Measurements from ENCODE around the gene CD81.

Gene CD81

DNA sequence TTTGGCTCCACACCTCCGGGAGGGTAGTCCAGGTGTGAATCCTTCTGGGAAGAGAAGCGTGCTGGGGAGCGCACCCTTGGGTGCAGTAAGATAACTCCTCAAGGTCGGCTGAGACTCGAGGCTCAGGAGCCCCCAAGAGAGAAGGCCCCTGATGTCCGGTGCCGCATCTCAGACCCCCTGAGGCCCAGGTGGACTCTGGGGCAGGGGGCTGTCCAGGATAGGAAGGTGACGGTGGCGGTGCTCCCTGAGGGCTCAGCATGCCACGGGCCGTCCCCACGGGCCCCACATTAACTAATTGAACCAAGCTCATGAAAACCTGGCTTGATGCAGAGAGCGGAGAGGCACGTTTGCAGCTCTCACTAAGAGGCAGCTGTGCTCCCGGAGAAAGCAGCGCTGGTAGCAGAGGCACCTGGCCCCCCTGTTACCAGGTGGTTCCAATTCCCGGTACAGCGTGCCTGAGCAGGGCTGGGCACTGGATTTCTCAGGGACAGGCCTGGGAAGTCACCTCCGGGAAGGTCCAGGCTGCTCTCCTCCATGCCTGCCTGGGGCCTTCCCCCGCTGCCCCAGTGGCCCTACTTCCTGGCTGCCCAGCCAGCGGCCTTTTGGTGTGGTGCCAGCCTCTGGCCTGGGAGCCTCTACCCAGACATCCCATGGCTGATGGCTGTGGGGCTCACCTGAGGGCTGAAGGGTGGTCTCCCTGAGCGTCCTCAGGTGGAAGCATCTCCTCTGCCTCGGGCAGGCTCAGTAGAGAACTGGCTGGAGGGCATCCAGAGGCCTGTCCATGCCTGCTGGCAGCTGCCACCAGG, 68.8 kb downstream of the CD81 start:
- no peak for DNase-seq (ENCODE audit: low read depth)
- TF ChIP-seq, protein P1, sequence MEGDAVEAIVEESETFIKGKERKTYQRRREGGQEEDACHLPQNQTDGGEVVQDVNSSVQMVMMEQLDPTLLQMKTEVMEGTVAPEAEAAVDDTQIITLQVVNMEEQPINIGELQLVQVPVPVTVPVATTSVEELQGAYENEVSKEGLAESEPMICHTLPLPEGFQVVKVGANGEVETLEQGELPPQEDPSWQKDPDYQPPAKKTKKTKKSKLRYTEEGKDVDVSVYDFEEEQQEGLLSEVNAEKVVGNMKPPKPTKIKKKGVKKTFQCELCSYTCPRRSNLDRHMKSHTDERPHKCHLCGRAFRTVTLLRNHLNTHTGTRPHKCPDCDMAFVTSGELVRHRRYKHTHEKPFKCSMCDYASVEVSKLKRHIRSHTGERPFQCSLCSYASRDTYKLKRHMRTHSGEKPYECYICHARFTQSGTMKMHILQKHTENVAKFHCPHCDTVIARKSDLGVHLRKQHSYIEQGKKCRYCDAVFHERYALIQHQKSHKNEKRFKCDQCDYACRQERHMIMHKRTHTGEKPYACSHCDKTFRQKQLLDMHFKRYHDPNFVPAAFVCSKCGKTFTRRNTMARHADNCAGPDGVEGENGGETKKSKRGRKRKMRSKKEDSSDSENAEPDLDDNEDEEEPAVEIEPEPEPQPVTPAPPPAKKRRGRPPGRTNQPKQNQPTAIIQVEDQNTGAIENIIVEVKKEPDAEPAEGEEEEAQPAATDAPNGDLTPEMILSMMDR (IDR thresholded peaks at IDR 0.05; ENCODE audit: insufficient read depth, low read depth, low read length, missing control alignments), result no peak
- no peak overlapping the region for H3K4me3 ChIP-seq (ENCODE audit: low read length)

- DNase-seq (ENCODE audit: low read depth), result no peak
- no peak overlapping the region for H3K4me3 ChIP-seq (ENCODE audit: low read length)
- TF ChIP-seq, protein P1 (IDR thresholded peaks at IDR 0.05; ENCODE audit: insufficient read depth, low read depth, low read length, missing control alignments), result no peak
These were observed 69.6 kb downstream of the CD81 start for GRCh38 chr11:2446590-2447252.

Data from epithelial cell of esophagus (primary cell).